Endothelial cell of umbilical vein (primary cell): Measurements from ENCODE around the gene HBZ. TPM values are rescaled to one million over a fixed set of nuclear protein-coding genes. Genes with fewer than 3 reads are reported as not detected.
A peak's percentile ranks its signal among the peaks of the same experiment; 100 is the strongest.
"Not testable (repeated sequence)": the region's sequence is repeated elsewhere in the genome, so short reads cannot be mapped to it uniquely, and the experiment has no call there.

Experiments
- BruUV-seq: library from RNA; stranded (reverse); fragments of 400-500 nt; replicated peaks from 2 replicates; lab custom pipeline; 2021; lab: Mats Ljungman, UMichigan
- CTCF ChIA-PET: fragments of 300-600, 350-600 bp; sonication (Branson Sonifier 250); formaldehyde crosslinking; loops from one replicate; lab custom pipeline; 2021; ENCODE audit warnings: antibody characterized with exemption, inconsistent platforms; lab: Charles Lee
- POLR2A ChIA-PET: fragments of 300-600, 350-600 bp; sonication (Branson Sonifier 250); formaldehyde crosslinking; loops from one replicate; lab custom pipeline; 2021; ENCODE audit warnings: antibody characterized with exemption, inconsistent platforms; lab: Charles Lee
- DNase-seq: peaks from one replicate; pipeline ENCODE4 v3.0.0-alpha.2; 2011; ENCODE audit warnings: low read depth, low spot score
- FAIRE-seq: peaks from 2 replicates; lab custom pipeline; 2011; peaks lifted over from hg19 to GRCh38; lab: Jason Lieb, UNC
- H2AFZ ChIP-seq: 2 replicates; pipeline ENCODE4 v1.6.0; 2012; ENCODE audit warnings: low read depth, low read length, control low read depth, inconsistent platforms
- H3K27ac ChIP-seq: 2 replicates; pipeline ENCODE4 v1.5.1; 2011; ENCODE audit warnings: low read depth, mild to moderate bottlenecking, control low read depth, low read length, moderate library complexity; ENCODE audit not compliant: insufficient read depth
- H3K27me3 ChIP-seq, 2 experiments: 2 replicates each; pipeline versions ENCODE4 v1.6.0 to v1.6.1; 2011; ENCODE audit warnings: low read length in 2 of 2, mixed read lengths in 1 of 2; ENCODE audit not compliant: control insufficient read depth in 2 of 2, insufficient read depth in 2 of 2
- H3K36me3 ChIP-seq, 2 experiments: 2 replicates in 1 of 2; 3 replicates in 1 of 2; pipeline ENCODE4 v1.5.1; 2011; ENCODE audit warnings: low read length in 2 of 2, mild to moderate bottlenecking in 1 of 2, moderate library complexity in 1 of 2; ENCODE audit not compliant: control insufficient read depth in 2 of 2, insufficient read depth in 2 of 2; ENCODE audit errors: extremely low read depth in 1 of 2
- H3K4me1 ChIP-seq: 3 replicates; pipeline ENCODE4 v1.5.1; 2011; ENCODE audit warnings: mild to moderate bottlenecking, low read length; ENCODE audit not compliant: control insufficient read depth, insufficient read depth; ENCODE audit errors: extremely low read depth
- H3K4me2 ChIP-seq: 2 replicates; pipeline ENCODE4 v1.6.1; 2011; ENCODE audit warnings: low read length, control low read depth, mixed read lengths; ENCODE audit not compliant: insufficient read depth
- H3K4me3 ChIP-seq, 3 experiments: fragments of 200-600 bp in 1 of 3; sonication (generic), shearing (Covaris generic) in 1 of 3; replicated peaks in 1 of 3; 2 replicates each; pipeline ENCODE4 v1.5.1; 2011 to 2016; ENCODE audit warnings: control low read depth in 3 of 3, low read length in 3 of 3, mild to moderate bottlenecking in 2 of 3, inconsistent platforms in 1 of 3, low read depth in 1 of 3, moderate library complexity in 1 of 3; ENCODE audit not compliant: insufficient read depth in 1 of 3
- H3K79me2 ChIP-seq: 2 replicates; pipeline ENCODE4 v1.6.0; 2012; ENCODE audit warnings: low read length, inconsistent platforms; ENCODE audit not compliant: control insufficient read depth, insufficient read depth
- H3K9ac ChIP-seq: replicated peaks from 2 replicates; pipeline ENCODE3; 2011; ENCODE audit warnings: low read length, control low read depth; ENCODE audit not compliant: insufficient read depth; ENCODE audit errors: extremely low read depth
- H3K9me1 ChIP-seq: replicated peaks from 3 replicates; pipeline ENCODE4 v1.6.0; 2011; ENCODE audit warnings: mild to moderate bottlenecking, low read length; ENCODE audit not compliant: control insufficient read depth, insufficient read depth; ENCODE audit errors: extremely low read depth
- H3K9me3 ChIP-seq: replicated peaks from 2 replicates; pipeline ENCODE4 v1.5.1; 2012; ENCODE audit warnings: low read length, inconsistent platforms; ENCODE audit not compliant: control insufficient read depth, insufficient read depth
- H4K20me1 ChIP-seq: replicated peaks from 2 replicates; pipeline ENCODE3; 2011; ENCODE audit warnings: mild to moderate bottlenecking, low read length; ENCODE audit not compliant: control insufficient read depth, insufficient read depth; ENCODE audit errors: extremely low read depth
- CTCF ChIP-seq, 2 donors: IDR thresholded peaks; 1 replicate in 1 of 2; 2 replicates in 1 of 2; pipeline ENCODE4 v1.5.1; 2011; ENCODE audit warnings: low read length in 2 of 2, mild to moderate bottlenecking in 2 of 2, moderate library complexity in 2 of 2, control low read depth in 1 of 2, inconsistent platforms in 1 of 2, low read depth in 1 of 2; ENCODE audit not compliant: insufficient read depth in 1 of 2; ENCODE audit errors: extremely low read depth in 1 of 2
- EZH2 ChIP-seq: IDR thresholded peaks from 2 replicates; pipeline ENCODE4 v1.6.1; 2012; ENCODE audit warnings: borderline replicate concordance, low read depth, mild to moderate bottlenecking, moderate library complexity, low read length, inconsistent platforms; ENCODE audit not compliant: severe bottlenecking
- dilution Hi-C: fragments of 300-500 bp; cut with MboI; formaldehyde crosslinking; loops from one replicate; pipeline ENCODE4 v1.15.0; 2019; ENCODE audit warnings: low sequenced_read_pairs; ENCODE audit not compliant: extremely low pct_ligation_motif_present
- intact Hi-C: fragments of 100-400 bp; cut with micrococcal nuclease; formaldehyde crosslinking; loops from one replicate; pipeline ENCODE4 v1.10.0; 2022
- polyA plus RNA-seq, 4 experiments: library from polyadenylated mRNA; depleted of rRNA in 3 of 4; stranded (reverse) in 3 of 4; unstranded in 1 of 4; fragments of >200 nt; gene quantifications; 2 replicates each; pipeline versions ENCODE4 v1.2.1 to v1.2.3, GENCODE V29; 2011 to 2012; ENCODE audit warnings: missing spikeins in 1 of 4
- total RNA-seq: library from RNA; stranded (reverse); gene quantifications from 2 replicates; pipeline ENCODE4 v1.2.3, GENCODE V29; 2021

HBZ gene
- total and polyA plus RNA-seq, 2 donors (not counting 3 experiments of a cell fraction or from before 2014, with no cell fraction given) = not detected

DNA sequence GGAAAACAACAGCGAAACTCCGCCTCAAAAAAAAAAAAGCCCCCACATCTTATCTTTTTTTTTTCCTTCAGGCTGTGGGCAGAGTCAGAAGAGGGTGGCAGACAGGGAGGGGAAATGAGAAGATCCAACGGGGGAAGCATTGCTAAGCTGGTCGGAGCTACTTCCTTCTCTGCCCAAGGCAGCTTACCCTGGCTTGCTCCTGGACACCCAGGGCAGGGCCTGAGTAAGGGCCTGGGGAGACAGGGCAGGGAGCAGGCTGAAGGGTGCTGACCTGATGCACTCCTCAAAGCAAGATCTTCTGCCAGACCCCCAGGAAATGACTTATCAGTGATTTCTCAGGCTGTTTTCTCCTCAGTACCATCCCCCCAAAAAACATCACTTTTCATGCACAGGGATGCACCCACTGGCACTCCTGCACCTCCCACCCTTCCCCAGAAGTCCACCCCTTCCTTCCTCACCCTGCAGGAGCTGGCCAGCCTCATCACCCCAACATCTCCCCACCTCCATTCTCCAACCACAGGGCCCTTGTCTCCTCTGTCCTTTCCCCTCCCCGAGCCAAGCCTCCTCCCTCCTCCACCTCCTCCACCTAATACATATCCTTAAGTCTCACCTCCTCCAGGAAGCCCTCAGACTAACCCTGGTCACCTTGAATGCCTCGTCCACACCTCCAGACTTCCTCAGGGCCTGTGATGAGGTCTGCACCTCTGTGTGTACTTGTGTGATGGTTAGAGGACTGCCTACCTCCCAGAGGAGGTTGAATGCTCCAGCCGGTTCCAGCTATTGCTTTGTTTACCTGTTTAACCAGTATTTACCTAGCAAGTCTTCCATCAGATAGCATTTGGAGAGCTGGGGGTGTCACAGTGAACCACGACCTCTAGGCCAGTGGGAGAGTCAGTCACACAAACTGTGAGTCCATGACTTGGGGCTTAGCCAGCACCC lies 22.8 kb downstream of the HBZ start:
- Histone ChIP-seq H3K27me3 (peaks cover 43 to 47% of the 10 kb centered on the region in 2 experiments), H3K4me1 (no peaks in the 10 kb centered on the region), H3K9me3 (no peaks in the 10 kb centered on the region), H2AFZ (no peak overlapping the region), H3K27ac (no peak overlapping the region), H3K36me3 (no peaks in the 10 kb centered on the region), H3K4me3 (no peak overlapping the region), H3K4me2 (no peak overlapping the region), H4K20me1 (no peaks in the 10 kb centered on the region), H3K79me2 (no peaks in the 10 kb centered on the region), H3K9ac (no peak overlapping the region), H3K9me1 (no peaks in the 10 kb centered on the region)
- FAIRE-seq (no peak), DNase-seq (no peak)
- dilution Hi-C loops = no loop called here
- ChIA-PET POLR2A (interaction anchor here (0.7 kb wide), 1 partner anchor 54 kb away, joined by 3 read pairs; no protein-coding TSS in a partner anchor), CTCF (interaction anchor here (1.8 kb wide), 1 partner anchor 68 kb away, joined by 9 read pairs; no protein-coding TSS in a partner anchor)
- intact Hi-C loops = no loop called here
- no TSS peak for BruUV-seq
- TF ChIP-seq EZH2 = no peak
- no peak for TF ChIP-seq CTCF (IDR thresholded peaks at IDR 0.05; ENCODE audit: extremely low read depth in 1 of 2, insufficient read depth in 1 of 2, low read depth in 1 of 2, low read length in 2 of 2)

- H3K9me3 ChIP-seq, H4K20me1 ChIP-seq, BruUV-seq, DNase-seq, H3K27ac ChIP-seq, H3K9me1 ChIP-seq, POLR2A ChIA-PET, H3K4me2 ChIP-seq, H3K4me3 ChIP-seq, H3K4me1 ChIP-seq, dilution Hi-C loops, intact Hi-C loops, H2AFZ ChIP-seq, H3K79me2 ChIP-seq, H3K36me3 ChIP-seq, H3K9ac ChIP-seq: not testable (repeated sequence)
- peak; percentile 42 for FAIRE-seq
- peaks cover 40 to 43% of the 10 kb centered on the region in 2 experiments for H3K27me3 ChIP-seq
- CTCF ChIA-PET = interaction anchor here (1.8 kb wide), 1 partner anchor 69 kb away, joined by 9 read pairs; no protein-coding TSS in a partner anchor
These were observed 23.6 kb downstream of the HBZ start for GRCh38 chr16:176006-176405.
